Hepatocyte (in vitro differentiated cells): ENCODE measurements around the gene IL17REL. TPM values are rescaled to one million over a fixed set of nuclear protein-coding genes. Genes with fewer than 3 reads are reported as not detected.

Experiments
- DNase-seq: peaks from one replicate; pipeline ENCODE4 v3.0.0-alpha.2; 2016; ENCODE audit warnings: low spot score
- H2AFZ ChIP-seq: fragments of 200-600 bp; sonication (generic); 2 replicates; pipeline ENCODE4 v1.6.0; 2016; ENCODE audit warnings: antibody characterized with exemption, mild to moderate bottlenecking
- H3K27ac ChIP-seq: fragments of 200-600 bp; sonication (generic); 2 replicates; pipeline ENCODE4 v1.5.1; 2016; ENCODE audit warnings: mild to moderate bottlenecking
- H3K27me3 ChIP-seq: fragments of 200-600 bp; sonication (generic); 2 replicates; pipeline ENCODE4 v1.6.1; 2016
- H3K36me3 ChIP-seq: fragments of 200-600 bp; sonication (generic); replicated peaks from 2 replicates; pipeline ENCODE4 v1.5.1; 2016; ENCODE audit warnings: low read depth; ENCODE audit not compliant: insufficient read depth
- H3K4me1 ChIP-seq: fragments of 200-600 bp; sonication (generic); 2 replicates; pipeline ENCODE4 v1.5.1; 2016; ENCODE audit warnings: mild to moderate bottlenecking, moderate library complexity; ENCODE audit not compliant: insufficient read depth
- H3K4me2 ChIP-seq: fragments of 200-600 bp; sonication (generic); 2 replicates; pipeline ENCODE4 v1.6.0; 2016
- H3K4me3 ChIP-seq: fragments of 200-600 bp; sonication (generic); 2 replicates; pipeline ENCODE4 v1.5.1; 2016; ENCODE audit warnings: mild to moderate bottlenecking
- H3K79me2 ChIP-seq: fragments of 200-600 bp; sonication (generic); 2 replicates; pipeline ENCODE4 v1.6.0; 2017; ENCODE audit warnings: mild to moderate bottlenecking
- H3K9me2 ChIP-seq: fragments of 200-600 bp; sonication (generic); replicated peaks from 2 replicates; pipeline ENCODE4 v1.6.0; 2017; ENCODE audit warnings: mild to moderate bottlenecking; ENCODE audit not compliant: insufficient read depth
- H3K9me3 ChIP-seq: fragments of 200-600 bp; sonication (generic); 2 replicates; pipeline ENCODE4 v1.5.1; 2016; ENCODE audit warnings: low read depth, mild to moderate bottlenecking
- H4K20me1 ChIP-seq: fragments of 200-600 bp; sonication (generic); 2 replicates; pipeline ENCODE4 v1.6.0; 2016; ENCODE audit warnings: mild to moderate bottlenecking; ENCODE audit not compliant: insufficient read depth, poor library complexity, severe bottlenecking
- CTCF ChIP-seq: fragments of 200-600 bp; sonication (generic); IDR thresholded peaks from 2 replicates; pipeline ENCODE4 v1.5.1; 2016; ENCODE audit warnings: antibody characterized with exemption, mild to moderate bottlenecking; ENCODE audit not compliant: poor library complexity
- EZH2 ChIP-seq: fragments of 200-600 bp; sonication (generic); IDR thresholded peaks from 2 replicates; pipeline ENCODE4 v1.6.1; 2016; ENCODE audit warnings: antibody characterized with exemption, mild to moderate bottlenecking, borderline replicate concordance
- EZH2phosphoT487 ChIP-seq: fragments of 200-600 bp; sonication (generic); IDR thresholded peaks from one replicate; pipeline ENCODE4 v1.6.1; 2018; ENCODE audit warnings: antibody characterized with exemption, mild to moderate bottlenecking, low read depth, moderate library complexity; ENCODE audit not compliant: unreplicated experiment, severe bottlenecking
- WGBS: methylation state at CpG from one replicate; pipeline ENCODE4 v1.1.6; 2016; ENCODE audit warnings: low lambda C conversion rate; ENCODE audit errors: missing lambda C conversion rate; 5-methylcytosine and 5-hydroxymethylcytosine counted together
- polyA plus RNA-seq: library from polyadenylated mRNA; unstranded; fragments of >200 nt; fragmentation: Nextera tagmentation; extraction: Ambion mirVana; gene quantifications from 2 replicates; pipeline ENCODE4 v1.2.1, GENCODE V29; 2016
- total RNA-seq: library from RNA; depleted of rRNA; stranded (reverse); fragments of >200 nt; gene quantifications from 2 replicates; pipeline ENCODE4 v1.2.3, GENCODE V29; 2014

The IL17REL gene
- total and polyA plus RNA-seq, 2 experiments from 2014 or later, result not detected

- Histone ChIP-seq H2AFZ (no peak overlapping the region), H4K20me1 (no peaks in the 10 kb centered on the region), H3K27ac (no peak overlapping the region), H3K27me3 (peaks cover 17% of the 10 kb centered on the region), H3K9me3 (no peaks in the 10 kb centered on the region), H3K79me2 (no peaks in the 10 kb centered on the region), H3K4me1 (peaks cover 18% of the 10 kb centered on the region), H3K4me3 (no peak overlapping the region), H3K4me2 (no peak overlapping the region), H3K36me3 (no peaks in the 10 kb centered on the region), H3K9me2 (no peaks in the 10 kb centered on the region)
- 80% methylated on average over 28 of the region's 28 CpGs for WGBS
- no peak for DNase-seq
- no peak for TF ChIP-seq CTCF
- no peak for TF ChIP-seq EZH2
- TF ChIP-seq EZH2phosphoT487, result no peak
Measured at GRCh38 chr22:50060441-50061140, 48.0 kb upstream of the IL17REL start.

GRCh38 chr22:50059881-50060262 lies 47.3 kb upstream of the IL17REL start:
- no peaks in the 10 kb centered on the region for H3K9me3 ChIP-seq
- H3K9me2 ChIP-seq, result no peaks in the 10 kb centered on the region
- no peak for DNase-seq
- no peak overlapping the region for H2AFZ ChIP-seq
- H3K27me3 ChIP-seq, result peaks cover 17% of the 10 kb centered on the region
- TF ChIP-seq CTCF, result no peak
- TF ChIP-seq EZH2phosphoT487, result no peak
- no peak for TF ChIP-seq EZH2
- H3K79me2 ChIP-seq, result no peaks in the 10 kb centered on the region
- no peaks in the 10 kb centered on the region for H4K20me1 ChIP-seq
- peak overlapping the region; percentile 78 for H3K27ac ChIP-seq
- no peaks in the 10 kb centered on the region for H3K36me3 ChIP-seq
- H3K4me1 ChIP-seq, result peaks cover 18% of the 10 kb centered on the region
- peak overlapping the region; percentile 73 for H3K4me2 ChIP-seq
- WGBS, result 70% methylated on average over 7 of the region's 7 CpGs
- H3K4me3 ChIP-seq, result no peak overlapping the region

- Histone ChIP-seq H3K4me1 (peaks cover 18% of the 10 kb centered on the region), H3K9me3 (no peaks in the 10 kb centered on the region), H3K27me3 (peaks cover 17% of the 10 kb centered on the region), H2AFZ (peak overlapping the region; percentile 60), H3K27ac (peak overlapping the region; percentile 78), H3K9me2 (no peaks in the 10 kb centered on the region), H3K4me2 (peak overlapping the region; percentile 73), H4K20me1 (no peaks in the 10 kb centered on the region), H3K4me3 (no peak overlapping the region), H3K36me3 (no peaks in the 10 kb centered on the region), H3K79me2 (no peaks in the 10 kb centered on the region)
- TF ChIP-seq EZH2 (no peak), CTCF (peak; percentile 16), EZH2phosphoT487 (no peak)
- WGBS, result 13% methylated on average over 19 of the region's 31 CpGs
- peak; percentile 72 for DNase-seq
Measured at GRCh38 chr22:50058906-50059880, 46.6 kb upstream of the IL17REL start.
